ENCODE data around the gene LRMDA. TPM values are rescaled to one million over a fixed set of nuclear protein-coding genes. Genes with fewer than 3 reads are reported as not detected.

The LRMDA gene
- total RNA-seq, 1 donor from 2014 or later: not detected

DNA sequence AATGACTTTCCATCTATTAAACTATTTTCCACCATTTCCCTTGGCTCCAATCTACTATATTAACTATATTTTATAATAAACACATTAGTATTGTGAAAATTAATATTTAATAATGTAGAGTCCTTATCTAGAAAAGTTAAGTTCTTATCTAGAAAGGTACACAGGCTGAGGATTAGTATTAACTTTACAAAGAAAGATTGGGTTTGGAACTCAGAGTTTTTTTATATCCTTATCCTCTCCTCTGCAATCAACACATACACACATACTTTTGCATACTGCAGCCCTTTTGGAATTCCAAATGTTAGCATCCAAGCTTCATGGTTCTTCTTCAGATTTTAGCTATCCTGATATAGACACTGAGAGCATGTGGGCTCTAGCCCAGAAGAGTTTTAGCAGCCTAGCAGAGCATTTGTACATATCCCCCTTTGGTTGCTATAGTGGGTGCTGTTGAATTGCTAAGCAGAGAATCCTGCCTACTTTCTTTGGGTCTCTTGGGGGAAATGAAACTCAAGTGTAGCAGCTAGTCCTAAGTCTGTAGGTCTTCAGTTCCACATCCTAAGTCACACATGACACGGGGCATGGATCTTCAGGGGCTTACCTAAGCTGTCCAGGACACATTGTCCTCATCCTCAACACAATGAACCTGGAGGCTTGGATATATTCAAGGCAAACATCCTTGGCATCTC, 874.6 kb downstream of the LRMDA start:
- H3K27ac Mint-ChIP-seq: no peak overlapping the region
- no peak for DNase-seq (ENCODE audit: low spot score)
- H3K36me3 Mint-ChIP-seq (ENCODE audit: low read depth): no peaks in the 10 kb centered on the region
- no peaks in the 10 kb centered on the region for H3K27me3 Mint-ChIP-seq (ENCODE audit: low read depth)
- no peaks in the 10 kb centered on the region for H3K9me3 Mint-ChIP-seq
- no peaks in the 10 kb centered on the region for H3K4me1 Mint-ChIP-seq (ENCODE audit: low read depth)
- no peak overlapping the region for H3K4me3 Mint-ChIP-seq (ENCODE audit: low read depth)
- intact Hi-C loops (cut with micrococcal nuclease): no loop called here

DNA sequence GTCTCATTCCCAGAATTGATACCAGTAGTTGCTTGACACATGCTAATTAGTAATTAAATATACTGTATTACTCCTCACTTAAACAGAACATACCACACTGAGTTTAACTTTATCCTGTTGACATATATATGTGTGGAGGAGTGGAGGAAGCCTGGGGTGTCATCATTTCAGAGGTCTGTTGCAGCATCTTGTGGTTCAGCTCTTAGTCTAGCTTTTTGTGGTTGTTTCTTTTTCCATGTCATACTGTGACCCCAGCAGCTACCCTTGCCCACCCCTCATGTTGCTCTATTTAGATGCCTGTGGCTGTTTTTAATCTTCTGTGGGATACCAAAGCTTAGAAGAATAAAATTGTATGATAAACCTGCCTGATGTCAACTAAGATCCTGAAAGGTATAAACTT, 875.4 kb downstream of the LRMDA start:
- Mint-ChIP-seq H3K4me1 (ENCODE audit: low read depth) (no peaks in the 10 kb centered on the region), H3K36me3 (ENCODE audit: low read depth) (no peaks in the 10 kb centered on the region), H3K9me3 (no peaks in the 10 kb centered on the region), H3K27me3 (ENCODE audit: low read depth) (no peaks in the 10 kb centered on the region), H3K27ac (no peak overlapping the region), H3K4me3 (ENCODE audit: low read depth) (no peak overlapping the region)
- no peak for DNase-seq (ENCODE audit: low spot score)
- intact Hi-C loops (cut with micrococcal nuclease): no loop called here

DNA sequence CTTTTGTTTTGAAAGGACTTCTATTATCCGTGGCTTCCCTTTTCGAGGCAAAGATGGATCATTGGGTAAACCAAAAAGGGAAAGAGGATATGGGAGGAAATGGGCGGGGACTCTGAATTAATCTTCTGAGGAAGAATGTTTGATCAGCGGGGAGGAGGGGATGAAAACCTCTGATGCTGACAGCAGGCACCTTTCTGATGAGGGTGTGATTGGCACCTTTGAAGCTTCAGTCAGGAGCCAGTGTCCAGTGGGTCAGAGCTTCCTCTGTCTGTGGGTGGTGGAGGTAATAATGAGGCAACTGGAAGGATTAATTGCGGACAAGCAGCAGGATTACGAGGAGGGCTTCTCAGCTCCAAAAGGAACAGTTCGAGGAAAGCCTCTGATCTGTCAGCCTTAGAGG, 877.6 kb downstream of the LRMDA start:
- Mint-ChIP-seq H3K27ac (no peak overlapping the region), H3K4me1 (ENCODE audit: low read depth) (no peaks in the 10 kb centered on the region), H3K4me3 (ENCODE audit: low read depth) (no peak overlapping the region), H3K36me3 (ENCODE audit: low read depth) (no peaks in the 10 kb centered on the region), H3K27me3 (ENCODE audit: low read depth) (no peaks in the 10 kb centered on the region), H3K9me3 (no peaks in the 10 kb centered on the region)
- intact Hi-C loops (cut with micrococcal nuclease): no loop called here
- DNase-seq (ENCODE audit: low spot score): no peak

DNA sequence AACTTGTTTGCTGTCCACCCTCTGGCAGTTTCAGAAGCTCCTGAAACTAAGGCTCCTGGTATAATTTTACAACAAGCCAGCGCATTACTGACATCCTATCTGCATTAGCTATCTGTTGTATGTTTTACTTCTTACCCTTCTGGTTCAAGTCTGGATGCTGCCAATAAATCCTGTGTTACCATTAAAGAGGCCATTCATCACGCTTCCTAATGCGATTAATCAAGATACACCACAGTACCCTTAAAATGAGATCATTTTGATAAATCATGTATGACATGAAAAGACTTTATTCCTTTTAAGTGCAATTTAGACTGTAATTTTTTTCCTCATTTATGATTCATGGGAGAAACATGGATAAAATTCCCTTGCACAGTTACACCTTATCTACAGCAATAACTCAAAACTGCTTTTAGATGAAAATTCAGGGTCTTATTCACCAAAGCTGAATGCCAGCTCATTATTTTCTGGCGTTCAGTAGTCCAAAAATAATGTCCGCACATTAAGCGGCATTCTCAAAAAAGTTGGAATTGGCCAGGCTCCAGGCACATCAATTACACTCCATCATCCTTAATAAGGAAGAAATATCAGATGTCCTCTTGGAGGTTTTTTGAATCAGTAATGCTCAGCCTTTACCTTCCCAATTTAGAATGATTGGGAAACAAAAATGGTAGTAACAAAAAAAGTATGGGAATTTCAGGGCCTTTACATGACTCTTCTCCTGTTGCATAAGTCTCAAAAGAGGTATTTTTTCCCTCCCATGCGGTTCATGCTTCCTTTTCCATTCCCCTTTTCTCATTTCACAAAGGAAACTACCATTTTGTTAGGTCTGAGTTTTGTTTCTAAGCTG, 878.5 kb downstream of the LRMDA start:
- intact Hi-C loops (cut with micrococcal nuclease): no loop called here
- Mint-ChIP-seq H3K36me3 (ENCODE audit: low read depth) (no peaks in the 10 kb centered on the region), H3K27ac (no peak overlapping the region), H3K27me3 (ENCODE audit: low read depth) (no peaks in the 10 kb centered on the region), H3K4me3 (ENCODE audit: low read depth) (no peak overlapping the region), H3K4me1 (ENCODE audit: low read depth) (no peaks in the 10 kb centered on the region), H3K9me3 (no peaks in the 10 kb centered on the region)
- DNase-seq (ENCODE audit: low spot score): no peak

DNA sequence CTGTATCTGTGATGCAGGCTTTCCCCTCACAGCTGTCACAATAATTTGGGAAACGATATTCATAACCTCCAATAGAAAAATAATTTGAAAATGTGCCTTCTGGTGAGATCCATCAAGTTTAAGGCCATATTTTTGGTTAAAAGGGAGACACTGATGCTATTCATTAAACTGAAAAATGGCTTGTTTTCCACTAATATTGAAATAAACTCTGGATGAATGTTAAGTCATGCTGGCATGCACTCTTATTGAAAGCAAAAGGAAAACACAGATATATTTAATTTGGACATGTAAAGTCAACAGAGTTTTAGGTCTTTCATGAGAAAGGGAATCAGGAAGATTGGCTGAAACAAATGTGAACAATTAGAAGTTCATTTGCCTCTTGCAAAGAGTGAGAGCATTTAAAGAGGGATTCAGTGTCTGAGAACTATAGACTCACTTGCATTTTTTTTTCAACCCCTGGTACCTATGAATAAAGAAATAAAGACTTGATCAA, 879.2 kb downstream of the LRMDA start:
- Mint-ChIP-seq H3K27me3 (ENCODE audit: low read depth) (no peaks in the 10 kb centered on the region), H3K4me3 (ENCODE audit: low read depth) (no peak overlapping the region), H3K9me3 (no peaks in the 10 kb centered on the region), H3K27ac (no peak overlapping the region), H3K4me1 (ENCODE audit: low read depth) (no peaks in the 10 kb centered on the region), H3K36me3 (ENCODE audit: low read depth) (no peaks in the 10 kb centered on the region)
- intact Hi-C loops (cut with micrococcal nuclease): no loop called here
- no peak for DNase-seq (ENCODE audit: low spot score)

DNA sequence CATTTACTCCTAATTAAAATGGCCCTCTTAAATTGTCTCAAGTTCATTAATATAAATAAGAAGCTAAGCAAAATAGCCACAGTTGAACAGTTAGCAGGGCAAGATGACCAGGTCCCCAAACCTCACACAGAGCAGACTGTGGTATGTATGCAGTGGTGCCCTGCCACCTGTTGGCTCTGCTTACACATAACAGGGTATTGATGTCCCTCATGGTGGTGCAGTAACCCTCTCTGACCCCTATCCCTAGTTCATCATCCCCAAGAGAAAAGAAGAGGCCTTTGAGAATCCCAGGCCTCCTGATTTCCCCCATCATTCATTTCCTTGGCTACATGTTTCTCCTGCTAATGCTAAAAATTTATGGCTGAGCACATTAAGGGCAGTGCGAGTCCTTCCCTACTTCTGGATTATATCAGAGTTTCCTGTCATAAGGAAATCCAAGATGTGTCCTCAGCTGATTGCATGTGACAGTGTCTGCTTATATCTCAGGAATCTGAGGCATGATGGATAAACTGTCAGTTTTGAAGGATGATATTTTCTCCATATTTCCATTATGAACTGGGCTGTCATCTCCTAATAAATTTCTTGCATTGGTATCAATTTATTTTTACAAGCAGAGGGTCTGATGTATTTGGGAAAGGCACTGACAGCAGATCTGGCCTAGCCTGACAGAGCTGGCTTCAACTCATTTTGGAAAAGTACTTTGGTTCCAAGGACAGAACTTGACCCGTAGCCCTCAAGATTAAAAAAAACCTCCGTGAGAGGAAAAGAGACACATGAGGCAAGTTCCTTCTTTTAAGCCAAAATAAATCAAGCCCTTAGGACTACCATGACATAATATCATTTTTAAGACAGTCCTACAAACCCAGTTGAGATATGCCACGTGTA, 880.6 kb downstream of the LRMDA start:
- intact Hi-C loops (cut with micrococcal nuclease): no loop called here
- H3K27ac Mint-ChIP-seq: no peak overlapping the region
- H3K9me3 Mint-ChIP-seq: no peaks in the 10 kb centered on the region
- no peaks in the 10 kb centered on the region for H3K27me3 Mint-ChIP-seq (ENCODE audit: low read depth)
- no peak overlapping the region for H3K4me3 Mint-ChIP-seq (ENCODE audit: low read depth)
- H3K36me3 Mint-ChIP-seq (ENCODE audit: low read depth): no peaks in the 10 kb centered on the region
- DNase-seq (ENCODE audit: low spot score): no peak
- H3K4me1 Mint-ChIP-seq (ENCODE audit: low read depth): no peaks in the 10 kb centered on the region

DNA sequence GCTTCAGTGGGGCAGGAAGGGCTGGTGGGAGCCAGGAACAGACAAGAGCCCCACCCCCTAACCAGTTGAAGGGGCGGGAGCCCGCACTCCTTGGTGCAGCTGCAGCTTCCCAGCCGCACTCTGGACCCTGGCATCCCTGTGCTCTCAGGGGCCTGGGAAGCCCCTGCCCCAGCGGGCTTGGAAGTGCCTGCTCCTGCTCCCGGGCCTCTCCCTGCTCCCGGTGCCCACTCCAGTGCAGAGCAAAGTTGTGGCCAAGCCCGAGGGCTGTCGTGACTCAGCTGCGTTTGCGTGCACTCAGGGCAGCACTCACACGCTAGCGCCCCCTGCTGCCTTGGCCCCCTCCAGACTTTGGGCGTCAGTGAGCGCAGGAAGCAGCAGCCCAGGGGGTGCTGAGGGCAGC, 883.8 kb downstream of the LRMDA start:
- no peaks in the 10 kb centered on the region for H3K9me3 Mint-ChIP-seq
- H3K27me3 Mint-ChIP-seq (ENCODE audit: low read depth): no peaks in the 10 kb centered on the region
- no peaks in the 10 kb centered on the region for H3K36me3 Mint-ChIP-seq (ENCODE audit: low read depth)
- no peak overlapping the region for H3K27ac Mint-ChIP-seq
- intact Hi-C loops (cut with micrococcal nuclease): no loop called here
- H3K4me3 Mint-ChIP-seq (ENCODE audit: low read depth): no peak overlapping the region
- DNase-seq (ENCODE audit: low spot score): no peak
- H3K4me1 Mint-ChIP-seq (ENCODE audit: low read depth): no peaks in the 10 kb centered on the region

DNA sequence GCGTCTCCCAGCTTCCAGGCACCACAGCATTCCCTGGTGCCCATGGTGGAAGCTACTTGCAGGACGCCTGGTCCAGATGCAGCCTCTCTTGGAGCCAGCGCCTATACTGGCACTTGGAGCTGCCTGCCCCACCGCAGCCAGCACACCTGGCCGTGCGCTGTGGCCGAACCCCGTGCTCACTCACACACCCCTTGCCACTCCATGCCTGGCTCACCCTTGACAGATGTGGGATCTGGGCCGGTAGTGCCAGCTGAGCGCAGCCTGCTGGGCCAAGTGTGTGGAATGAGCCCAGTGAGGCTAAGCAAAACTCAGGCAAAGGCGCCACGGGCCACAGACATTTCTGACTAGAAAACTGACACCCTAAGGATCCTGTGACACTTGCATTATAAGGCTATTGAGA, 884.8 kb downstream of the LRMDA start:
- no peaks in the 10 kb centered on the region for H3K36me3 Mint-ChIP-seq (ENCODE audit: low read depth)
- H3K4me1 Mint-ChIP-seq (ENCODE audit: low read depth): no peaks in the 10 kb centered on the region
- H3K4me3 Mint-ChIP-seq (ENCODE audit: low read depth): no peak overlapping the region
- no peaks in the 10 kb centered on the region for H3K27me3 Mint-ChIP-seq (ENCODE audit: low read depth)
- no peak for DNase-seq (ENCODE audit: low spot score)
- intact Hi-C loops (cut with micrococcal nuclease): no loop called here
- H3K9me3 Mint-ChIP-seq: no peaks in the 10 kb centered on the region
- no peak overlapping the region for H3K27ac Mint-ChIP-seq

DNA sequence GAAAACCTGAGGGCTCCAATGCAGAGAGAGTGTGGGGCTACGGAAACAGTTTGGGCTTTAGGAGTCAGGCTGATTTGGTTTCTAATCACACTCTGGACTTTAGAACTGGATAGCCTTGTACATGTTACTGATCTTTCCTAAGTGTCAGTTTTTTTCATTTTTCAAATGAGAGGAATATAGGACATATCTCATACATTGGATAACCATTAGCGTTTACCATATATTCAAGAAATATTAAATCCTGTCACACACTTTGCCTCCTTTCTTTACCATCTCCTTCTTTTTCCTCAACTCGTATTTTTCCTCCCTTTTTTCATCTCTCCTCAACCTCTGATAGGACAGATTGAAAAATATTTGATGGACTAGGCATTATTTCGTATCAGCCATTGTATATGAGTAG, 885.7 kb downstream of the LRMDA start:
- Mint-ChIP-seq H3K4me1 (ENCODE audit: low read depth) (no peaks in the 10 kb centered on the region), H3K4me3 (ENCODE audit: low read depth) (no peak overlapping the region), H3K27me3 (ENCODE audit: low read depth) (no peaks in the 10 kb centered on the region), H3K9me3 (no peaks in the 10 kb centered on the region), H3K36me3 (ENCODE audit: low read depth) (no peaks in the 10 kb centered on the region), H3K27ac (no peak overlapping the region)
- intact Hi-C loops (cut with micrococcal nuclease): no loop called here
- DNase-seq (ENCODE audit: low spot score): no peak

DNA sequence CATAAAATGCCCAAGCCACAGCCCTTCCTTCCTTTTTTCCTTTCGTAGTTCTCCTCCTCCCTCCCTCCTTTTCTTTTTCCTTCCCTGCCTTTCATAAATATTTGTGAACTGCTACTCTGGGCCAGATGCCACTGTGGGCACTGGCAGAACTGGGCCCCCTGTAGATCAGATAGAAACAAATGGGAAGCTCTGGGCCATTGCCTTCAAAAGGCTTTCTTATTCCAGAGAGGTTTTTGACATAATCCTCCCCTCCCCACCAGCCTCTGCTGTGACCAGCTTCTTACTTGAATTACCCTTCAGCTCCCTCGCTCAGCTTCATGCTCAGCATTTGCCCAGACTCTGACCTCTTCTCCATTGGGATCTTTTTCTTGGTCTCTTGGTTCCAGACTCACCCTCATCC, 886.8 kb downstream of the LRMDA start:
- Mint-ChIP-seq H3K4me3 (ENCODE audit: low read depth) (no peak overlapping the region), H3K4me1 (ENCODE audit: low read depth) (no peaks in the 10 kb centered on the region), H3K36me3 (ENCODE audit: low read depth) (no peaks in the 10 kb centered on the region), H3K27ac (no peak overlapping the region), H3K27me3 (ENCODE audit: low read depth) (no peaks in the 10 kb centered on the region), H3K9me3 (no peaks in the 10 kb centered on the region)
- intact Hi-C loops (cut with micrococcal nuclease): no loop called here
- no peak for DNase-seq (ENCODE audit: low spot score)

DNA sequence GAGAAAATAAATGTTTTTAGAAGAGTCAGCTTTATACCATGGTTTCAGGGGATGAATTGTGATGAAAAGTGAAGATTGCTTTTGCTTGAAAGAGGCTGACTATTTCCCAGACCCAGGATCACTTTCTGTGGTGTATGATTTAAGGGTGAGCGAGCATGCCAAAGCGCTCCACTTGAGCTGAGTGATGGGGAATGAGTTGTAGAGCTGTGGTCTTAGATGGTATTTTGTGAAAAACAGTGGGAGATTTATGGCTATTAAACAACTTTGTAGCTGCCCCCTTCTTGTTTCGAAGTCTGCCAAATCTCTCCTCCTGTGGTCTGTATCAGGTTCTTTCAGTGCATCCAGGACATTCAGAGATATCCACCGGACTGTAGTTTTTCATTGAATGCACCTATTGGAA, 888.2 kb downstream of the LRMDA start:
- H3K4me1 Mint-ChIP-seq (ENCODE audit: low read depth): no peaks in the 10 kb centered on the region
- intact Hi-C loops (cut with micrococcal nuclease): no loop called here

DNA sequence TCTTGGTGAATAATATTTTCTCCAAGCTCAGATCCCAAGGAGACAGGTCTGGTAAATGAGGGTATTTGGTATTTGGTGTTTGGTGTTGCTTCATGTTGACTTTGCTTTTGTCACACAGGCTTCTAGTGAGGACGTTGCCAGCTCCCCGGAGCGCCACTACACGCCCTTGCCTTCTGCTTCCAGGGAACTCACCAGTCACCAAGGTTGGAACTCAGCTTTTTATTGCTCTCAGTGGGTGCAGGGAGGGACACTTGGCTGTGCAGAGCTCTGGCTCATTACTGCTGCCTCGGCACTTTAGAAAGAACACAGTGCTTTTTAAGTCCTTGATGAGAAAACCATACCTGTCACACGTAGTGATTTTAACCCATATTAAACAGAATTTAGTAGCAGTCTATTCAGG, 892.9 kb downstream of the LRMDA start:
- no peak overlapping the region for H3K27ac Mint-ChIP-seq
- no peak overlapping the region for H3K4me3 Mint-ChIP-seq (ENCODE audit: low read depth)
- no peaks in the 10 kb centered on the region for H3K27me3 Mint-ChIP-seq (ENCODE audit: low read depth)
- no peaks in the 10 kb centered on the region for H3K36me3 Mint-ChIP-seq (ENCODE audit: low read depth)
- intact Hi-C loops (cut with micrococcal nuclease): no loop called here
- peaks cover 5% of the 10 kb centered on the region for H3K9me3 Mint-ChIP-seq
- H3K4me1 Mint-ChIP-seq (ENCODE audit: low read depth): no peaks in the 10 kb centered on the region
- no peak for DNase-seq (ENCODE audit: low spot score)

More for the DNA sequence above, 888.2 kb downstream of the LRMDA start:
- H3K36me3 Mint-ChIP-seq (ENCODE audit: low read depth): no peaks in the 10 kb centered on the region
- H3K9me3 Mint-ChIP-seq: peaks cover 5% of the 10 kb centered on the region
- no peak for DNase-seq (ENCODE audit: low spot score)
- H3K4me3 Mint-ChIP-seq (ENCODE audit: low read depth): no peak overlapping the region
- H3K27ac Mint-ChIP-seq: no peak overlapping the region
- H3K27me3 Mint-ChIP-seq (ENCODE audit: low read depth): no peaks in the 10 kb centered on the region
